ENCODE data around the gene MMP21.

MMP21 gene

GRCh38 chr10:125762692-125763648 lies 12.7 kb downstream of the MMP21 start:
- no peak for DNase-seq

GRCh38 chr10:125761961-125762360 lies 13.7 kb downstream of the MMP21 start:
- no peak for DNase-seq

GRCh38 chr10:125757742-125758141 lies 17.9 kb downstream of the MMP21 start:
- no peak for DNase-seq

GRCh38 chr10:125756853-125757487 lies 18.7 kb downstream of the MMP21 start:
- no peak for DNase-seq

DNA sequence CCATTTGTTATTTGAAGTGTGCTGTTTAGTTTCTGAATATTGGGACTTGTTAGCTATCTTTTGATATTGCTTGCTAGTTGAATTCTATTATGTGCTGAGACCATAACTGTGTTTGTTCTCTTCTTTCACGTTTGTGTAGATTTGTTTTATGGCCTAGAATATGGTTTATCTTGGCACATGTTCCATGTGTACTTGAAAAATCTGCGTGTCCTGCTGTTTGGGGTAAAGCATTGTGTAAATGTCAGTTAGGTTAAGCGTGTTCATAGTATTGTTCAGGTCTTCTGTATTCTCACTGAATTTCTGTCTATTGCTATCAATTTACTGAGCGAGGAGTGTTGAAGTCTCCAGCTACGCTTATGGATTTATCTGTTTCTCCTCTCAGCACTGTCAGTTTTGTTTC lies 19.4 kb downstream of the MMP21 start:
- DNase-seq = no peak

GRCh38 chr10:125747417-125747816 lies 28.2 kb downstream of the MMP21 start:
- no peak for DNase-seq

DNA sequence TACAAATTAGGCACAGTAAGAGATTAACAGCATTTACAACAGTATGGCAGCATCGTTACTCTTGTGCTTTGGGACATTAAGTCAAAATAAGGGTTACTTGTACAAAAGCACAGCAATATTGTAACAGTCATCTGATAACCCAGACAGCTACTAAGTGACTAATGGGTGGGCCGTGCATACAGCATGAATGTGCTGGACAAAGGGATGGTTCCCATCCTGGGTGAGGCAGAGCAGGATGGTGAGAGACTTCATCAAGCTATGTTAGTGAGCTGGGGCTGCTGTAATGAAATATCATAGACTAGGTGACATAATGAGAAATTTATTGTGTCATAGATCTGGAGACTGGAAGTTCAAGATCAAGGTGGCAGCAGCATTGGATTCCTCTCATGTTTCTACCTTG lies 30.7 kb downstream of the MMP21 start:
- no peak for DNase-seq

GRCh38 chr10:125742465-125742864 lies 33.2 kb downstream of the MMP21 start:
- DNase-seq = no peak

- DNase-seq = no peak
Observed at GRCh38 chr10:125739994-125740679, 35.5 kb downstream of the MMP21 start.

GRCh38 chr10:125738206-125738605 lies 37.4 kb downstream of the MMP21 start:
- no peak for DNase-seq

DNA sequence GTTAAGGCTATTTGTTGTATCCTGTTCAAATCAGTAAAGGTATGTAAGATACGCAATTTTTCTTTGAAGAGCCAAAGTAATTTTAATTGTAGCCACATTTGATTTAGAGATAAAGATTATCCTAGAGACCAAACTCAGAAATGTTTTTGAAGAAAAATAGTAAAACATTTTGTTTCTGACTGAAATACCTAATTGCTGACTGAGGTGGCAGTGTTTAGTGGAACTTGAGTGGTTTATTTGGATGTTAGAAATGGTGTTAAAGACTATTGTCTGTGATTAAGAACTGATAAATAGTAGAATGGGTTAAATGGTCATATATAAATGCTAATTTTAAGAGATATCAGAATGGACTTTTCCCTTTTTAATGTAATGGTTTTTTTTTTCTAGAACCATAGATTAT lies 40.8 kb downstream of the MMP21 start:
- no peak for DNase-seq

- DNase-seq = no peak
Observed at GRCh38 chr10:125734148-125734547, 41.5 kb downstream of the MMP21 start.

DNA sequence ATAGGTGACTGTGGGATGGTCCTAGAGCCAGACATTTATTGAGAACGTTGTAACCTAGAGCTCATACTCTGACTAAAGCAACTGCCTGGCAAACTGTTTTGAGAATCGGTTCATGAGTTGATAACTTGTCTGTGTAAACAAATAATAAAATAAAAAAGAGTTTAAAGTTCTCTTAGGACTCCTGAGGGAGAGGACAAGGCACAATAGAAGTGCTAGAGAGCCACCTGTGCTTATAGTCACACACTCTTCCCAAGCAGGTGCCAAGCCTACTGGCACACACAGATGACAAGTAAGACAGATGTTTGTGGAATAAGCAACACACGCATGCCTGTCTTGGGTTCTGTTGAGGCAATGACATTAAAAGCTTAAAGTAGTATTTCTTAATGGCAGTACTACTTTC lies 48.2 kb downstream of the MMP21 start:
- no peak for DNase-seq

GRCh38 chr10:125726914-125727313 lies 48.7 kb downstream of the MMP21 start:
- no peak for DNase-seq

GRCh38 chr10:125722811-125723210 lies 52.8 kb downstream of the MMP21 start:
- DNase-seq = no peak

DNA sequence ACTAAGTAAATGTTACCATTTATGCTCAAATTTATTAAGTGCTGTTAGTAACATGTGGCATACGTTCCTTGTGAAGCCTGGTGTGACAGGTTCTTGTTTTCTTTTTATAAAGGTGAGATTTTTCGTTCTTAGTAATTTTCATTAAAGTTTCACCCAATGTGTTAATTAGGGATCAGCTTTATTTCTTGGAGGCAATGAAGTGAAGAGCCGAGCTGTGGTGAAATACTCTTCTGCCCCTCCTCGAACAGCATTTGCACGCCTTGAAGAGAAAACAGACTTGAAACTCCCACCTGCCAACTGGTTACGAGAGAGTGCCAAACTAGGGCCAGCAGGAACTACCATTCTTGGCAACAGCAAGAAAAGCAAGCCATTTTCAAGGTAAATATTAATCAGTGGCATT lies 54.6 kb downstream of the MMP21 start:
- DNase-seq = no peak

GRCh38 chr10:125720002-125720382 lies 55.6 kb downstream of the MMP21 start:
- no peak for DNase-seq

- peak; percentile 99 for DNase-seq
Observed at GRCh38 chr10:125719173-125720001, 56.2 kb downstream of the MMP21 start, which contains the start of gene EDRF1. EDRF1 (plus strand) TSS chr10:125719709; CDS start chr10:125719808, 99 bp downstream.
